HG02610 (cell line): ENCODE data around the gene MAFG.

Source experiments
- ATAC-seq: cut with Tn5 transposase; IDR thresholded peaks from one replicate; pipeline ENCODE4 v1.9.1; 2021; ENCODE audit warnings: mild to moderate bottlenecking, moderate library complexity; ENCODE audit not compliant: unreplicated experiment

Gene MAFG

DNA sequence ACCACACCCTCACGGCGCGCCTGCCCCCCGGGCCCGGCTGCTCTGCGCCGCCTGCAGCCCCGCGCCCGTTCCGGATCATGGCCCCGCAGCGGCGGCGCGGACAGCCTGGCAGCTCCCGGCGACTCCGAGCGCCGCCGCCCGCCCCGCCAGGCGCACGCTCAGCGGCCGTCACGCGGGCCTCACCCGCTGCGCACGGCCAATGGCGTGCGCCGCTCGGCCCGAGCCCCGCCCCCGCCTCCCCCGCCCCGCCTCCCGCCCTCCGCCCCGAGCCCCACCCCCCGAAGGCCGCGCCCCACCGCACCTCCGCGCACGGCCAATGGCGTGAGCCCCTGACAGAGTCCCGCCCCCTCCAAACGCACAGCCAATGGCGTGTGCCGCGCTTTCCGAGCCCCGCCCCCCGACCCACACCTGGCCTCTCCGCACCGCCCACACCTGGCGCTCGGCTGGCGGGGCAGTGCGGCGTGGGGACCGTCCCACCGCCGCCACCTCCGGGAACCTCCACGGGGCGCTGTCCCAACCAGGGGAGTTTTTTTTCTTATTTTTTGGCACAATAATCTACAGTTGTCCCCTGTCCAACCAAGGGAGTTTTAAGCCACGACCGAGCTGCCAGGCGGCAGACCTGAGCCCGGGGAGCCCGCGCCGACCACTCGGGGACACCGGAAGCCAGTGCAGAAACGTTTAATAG, 16.1 kb downstream of the MAFG start, which contains the start of gene PCYT2:
Gene PCYT2 (minus strand): TSS at position 123 of the 685 bp plus-strand sequence. CDS start 44 bp downstream, at position 79.
- peak; percentile 68 for ATAC-seq

DNA sequence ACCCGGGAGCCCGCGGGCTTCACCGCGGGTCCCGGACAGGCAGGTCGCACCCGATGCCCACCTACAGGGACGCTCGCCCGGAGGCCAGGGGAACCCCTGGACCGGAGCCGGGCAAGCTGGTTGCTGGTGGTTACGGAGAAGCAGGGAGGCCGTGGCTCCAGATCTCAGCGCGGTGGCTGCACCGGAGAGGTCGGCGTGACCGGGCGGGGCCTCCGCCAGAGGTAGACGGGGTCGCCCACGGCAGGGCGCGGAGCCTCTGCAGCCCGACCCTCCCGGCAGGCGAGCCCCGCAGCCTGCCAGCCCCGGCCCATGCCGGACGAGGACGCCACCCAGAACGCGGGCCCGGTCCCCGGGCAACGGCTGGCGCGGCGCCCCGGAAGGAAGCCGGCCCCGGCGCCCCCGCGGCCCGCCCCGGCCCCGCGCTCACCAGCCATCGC, 16.7 kb downstream of the MAFG start:
- ATAC-seq = peak; percentile 33

GRCh38 chr17:81909966-81910839, 17.3 kb downstream of the MAFG start:
- no peak for ATAC-seq

DNA sequence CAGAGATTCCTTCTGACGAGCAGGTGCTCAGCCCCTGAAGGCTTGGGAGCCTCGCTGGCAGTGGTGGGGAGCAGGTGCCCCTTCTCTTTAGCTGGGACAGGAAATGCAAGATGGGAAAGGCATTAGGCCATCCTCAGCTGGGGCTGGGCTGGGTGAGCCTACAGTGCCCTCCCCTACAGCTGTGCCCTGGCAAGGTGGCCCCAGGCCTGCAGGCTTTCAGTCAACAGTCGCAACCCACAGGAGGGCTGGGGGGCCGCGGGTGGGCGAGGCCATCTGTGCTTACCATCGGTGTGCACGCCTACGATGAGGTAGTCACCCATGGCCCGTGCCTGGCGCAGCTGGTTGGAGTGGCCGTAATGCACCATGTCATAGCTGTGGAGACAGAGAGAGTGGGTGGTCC, 18.3 kb downstream of the MAFG start:
- ATAC-seq = no peak

- ATAC-seq = no peak
Measured at GRCh38 chr17:81908793-81909192, 18.7 kb downstream of the MAFG start.

GRCh38 chr17:81907219-81908145, 20.1 kb downstream of the MAFG start:
- ATAC-seq = no peak

DNA sequence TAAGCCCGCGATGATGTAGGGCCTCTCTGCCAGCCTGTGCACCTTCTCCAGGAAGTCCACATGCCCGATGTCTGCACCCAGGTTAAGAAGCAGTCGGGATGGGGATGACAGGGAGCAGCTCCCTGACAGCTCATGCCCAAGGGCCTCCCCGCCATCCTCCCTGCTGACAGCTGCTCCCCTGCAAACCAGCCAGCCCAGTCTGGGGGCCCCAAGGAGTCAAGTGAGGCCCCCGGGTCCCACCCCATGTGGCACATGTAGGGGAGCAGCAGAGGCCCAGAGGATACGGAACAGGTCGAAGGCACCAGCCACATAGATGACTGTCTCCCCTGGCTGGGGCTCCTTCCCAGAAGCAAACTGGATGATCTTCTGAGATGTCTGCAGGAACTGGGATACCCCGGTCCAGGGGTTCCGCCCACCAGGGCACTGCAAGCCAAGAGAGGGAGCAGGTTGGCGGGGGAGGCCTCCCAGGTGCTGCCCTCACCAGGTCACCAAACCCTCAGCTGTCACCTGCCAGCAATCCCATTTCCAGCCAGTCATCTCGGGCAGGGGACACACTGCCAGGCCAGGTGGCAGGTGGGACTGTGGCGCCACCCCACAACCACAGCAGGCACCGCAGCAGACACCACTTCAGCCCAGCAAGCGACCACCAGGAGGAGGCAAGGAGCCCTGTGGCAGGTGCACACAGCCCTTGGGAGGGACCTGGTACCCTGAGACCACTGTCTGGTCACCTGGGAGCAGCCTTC, 20.9 kb downstream of the MAFG start:
- ATAC-seq = no peak

GRCh38 chr17:81905993-81906392, 21.5 kb downstream of the MAFG start:
- no peak for ATAC-seq

GRCh38 chr17:81905424-81905875, 22.1 kb downstream of the MAFG start:
- ATAC-seq = no peak

DNA sequence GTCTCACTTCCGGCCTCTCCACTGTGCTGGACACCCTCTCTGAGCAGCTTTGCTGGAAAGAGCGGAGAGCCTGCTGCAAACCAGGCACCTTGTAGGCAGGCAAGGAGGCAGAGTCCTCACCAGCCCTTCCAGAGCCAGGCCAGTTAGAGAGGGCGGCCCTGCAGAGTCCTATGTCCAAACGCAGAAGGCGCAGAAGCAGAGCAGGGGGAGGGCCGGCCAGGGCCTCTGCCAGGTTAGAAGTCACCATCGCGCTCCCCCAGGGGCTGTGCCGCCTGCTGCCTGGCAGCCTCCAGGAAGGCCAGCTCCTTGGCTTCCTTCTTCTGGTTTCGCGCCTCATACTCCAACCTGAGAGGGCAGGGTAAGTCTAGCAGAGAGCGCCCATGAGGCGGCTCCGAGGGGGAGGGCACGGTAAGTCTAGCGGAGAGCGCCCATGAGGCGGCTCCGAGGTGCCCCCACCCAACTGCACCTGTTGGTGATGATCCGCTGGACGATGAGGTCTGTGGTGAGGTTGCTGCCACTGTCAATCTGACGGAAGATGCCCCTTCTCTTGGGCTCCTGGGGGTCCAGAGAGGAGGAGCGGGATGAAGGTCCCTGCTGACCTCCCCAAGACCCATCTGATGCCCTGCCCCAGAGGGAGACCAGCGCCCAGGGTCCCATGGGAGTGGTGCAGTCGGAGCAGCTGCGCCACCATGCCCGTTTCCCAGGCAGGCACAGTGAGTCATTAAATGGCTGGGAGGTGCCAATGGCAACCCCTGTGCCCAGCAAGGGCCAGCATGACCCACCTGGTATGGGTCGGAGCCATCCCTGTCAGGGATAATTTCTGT, 22.7 kb downstream of the MAFG start:
- no peak for ATAC-seq

- no peak for ATAC-seq
Measured at GRCh38 chr17:81903896-81904599, 23.5 kb downstream of the MAFG start.

- no peak for ATAC-seq
Measured at GRCh38 chr17:81903415-81903831, 24.1 kb downstream of the MAFG start.

- no peak for ATAC-seq
Measured at GRCh38 chr17:81902653-81903414, 24.7 kb downstream of the MAFG start.

GRCh38 chr17:81902023-81902652, 25.4 kb downstream of the MAFG start, which contains the start of gene NPB:
Gene NPB, plus strand, starts transcription at chr17:81902238. Its CDS starts 40 bp downstream, at chr17:81902278.
- ATAC-seq = no peak

DNA sequence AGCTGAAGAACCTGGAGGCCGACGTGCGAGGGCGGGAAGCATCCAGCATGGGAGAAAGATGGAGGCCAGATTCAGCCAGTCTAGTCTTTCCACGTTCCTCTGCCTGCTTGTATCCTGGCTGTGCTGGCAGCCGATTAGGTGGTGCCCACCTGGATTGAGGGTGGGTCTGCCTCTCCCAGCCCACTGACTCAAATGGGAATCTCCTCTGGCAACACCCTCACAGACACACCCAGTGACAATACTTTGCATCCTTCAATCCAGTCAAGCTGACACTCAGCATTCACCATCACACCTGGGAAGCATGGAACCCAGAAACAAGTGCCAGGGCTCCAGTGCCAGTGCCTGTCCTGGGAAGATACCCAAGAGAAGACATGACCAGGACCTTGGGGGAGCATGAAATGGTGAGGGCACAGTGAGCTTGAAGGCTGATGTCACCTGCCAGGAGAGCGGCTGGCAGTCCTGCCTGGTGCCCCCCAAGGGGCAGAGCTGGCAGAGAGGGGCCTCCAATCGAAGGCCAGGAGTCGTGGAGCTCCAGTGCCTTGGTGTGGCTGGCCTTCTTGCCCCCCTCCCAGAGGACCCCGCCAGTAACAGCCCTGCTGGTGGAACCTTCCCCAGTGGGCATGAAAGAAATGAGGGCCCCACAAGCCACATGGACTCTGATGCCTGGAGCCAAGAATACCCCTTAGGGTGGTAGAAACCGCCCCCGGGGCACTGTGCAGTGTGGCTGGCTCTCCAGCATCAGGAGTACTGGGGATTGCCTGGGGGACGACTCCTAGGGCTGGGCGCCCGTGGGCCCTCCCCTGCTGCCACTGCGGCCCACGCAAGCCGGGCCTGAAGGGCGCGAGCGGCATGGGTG, 26.1 kb downstream of the MAFG start:
- ATAC-seq = no peak

- no peak for ATAC-seq
Measured at GRCh38 chr17:81900181-81900820, 27.2 kb downstream of the MAFG start.
